ENCODE data around the gene USP11.
A peak's percentile ranks its signal among the peaks of the same experiment; 100 is the strongest.

The USP11 gene

DNA sequence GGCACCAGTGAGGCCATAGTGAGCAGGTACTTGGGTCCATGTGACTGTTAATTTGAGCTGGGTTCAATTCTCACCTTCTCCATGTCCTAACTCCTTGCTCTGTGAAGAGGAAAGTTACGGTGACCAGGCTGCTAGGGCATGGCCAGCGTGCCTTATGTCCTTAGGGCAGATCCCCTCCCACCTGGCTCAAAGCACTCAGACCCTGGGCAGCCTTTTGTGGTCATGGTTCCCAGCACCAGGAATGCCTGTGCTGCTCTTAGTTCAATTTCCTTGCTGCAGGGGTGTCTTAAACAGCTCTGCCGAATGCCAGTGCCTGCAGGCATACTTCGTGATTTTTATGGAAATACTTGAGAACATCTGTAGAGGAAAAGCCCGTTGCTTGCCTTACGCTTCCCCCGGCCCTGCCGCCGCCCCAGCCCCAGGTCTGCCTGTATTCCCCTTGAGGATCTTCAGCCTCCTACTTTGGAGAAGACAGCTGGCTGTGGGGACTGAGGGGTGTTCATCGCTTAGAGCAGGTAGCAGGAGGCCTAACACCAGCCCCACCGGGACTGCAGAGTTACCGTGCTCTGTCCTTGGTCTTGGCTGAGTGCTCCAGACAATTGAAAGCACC lies 17.4 kb upstream of the USP11 start:
- H3K27ac ChIP-seq (ENCODE audit: low read depth, low read length): no peak overlapping the region
- H3K27me3 ChIP-seq (ENCODE audit: control insufficient read depth in 5 of 5, insufficient read depth in 4 of 5, low read length in 5 of 5): peaks cover 0 to 4% (median 0%) of the 10 kb centered on the region in 5 donors
- peaks cover 10 to 32% (median 25%) of the 10 kb centered on the region in 5 donors for H3K4me1 ChIP-seq (ENCODE audit: control insufficient read depth in 5 of 5, insufficient read depth in 5 of 5, low read length in 5 of 5)
- no peak overlapping the region for H3K9ac ChIP-seq (ENCODE audit: low read length in 5 of 5)
- H3K9me3 ChIP-seq (ENCODE audit: control insufficient read depth in 5 of 5, low read length in 5 of 5): no peaks in the 10 kb centered on the region
- H3K36me3 ChIP-seq (ENCODE audit: control insufficient read depth in 5 of 5, insufficient read depth in 5 of 5, low read length in 5 of 5): peaks cover 10 to 60% (median 58%) of the 10 kb centered on the region in 5 donors
- H3K4me3 ChIP-seq (ENCODE audit: low read depth in 1 of 5, low read length in 5 of 5): no peak overlapping the region

DNA sequence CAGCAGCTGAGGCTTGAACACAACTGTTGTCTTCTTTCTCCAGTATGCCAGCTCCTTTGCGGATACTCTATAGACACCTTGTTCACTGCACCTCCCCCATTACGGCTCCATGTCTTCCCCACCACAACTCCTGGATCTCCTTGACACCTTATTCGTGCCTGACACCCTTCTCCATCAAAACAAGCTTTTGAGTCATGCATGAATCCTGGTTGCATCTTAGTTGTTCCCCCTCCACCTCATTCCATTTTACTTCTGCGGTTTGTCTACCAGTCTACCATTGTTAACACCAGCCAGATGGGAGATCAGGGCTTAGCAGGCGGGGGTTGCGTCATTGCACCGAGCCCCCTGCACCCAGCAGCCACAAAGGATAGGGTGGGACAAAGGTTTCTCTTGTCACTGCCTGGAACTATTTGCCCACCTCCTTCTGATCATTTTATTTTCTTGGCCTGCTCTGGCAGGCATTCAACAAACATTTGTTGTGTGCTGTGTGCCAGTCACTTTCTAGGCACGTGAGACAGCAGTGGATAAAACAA lies 16.4 kb upstream of the USP11 start:
- H3K27me3 ChIP-seq (ENCODE audit: control insufficient read depth in 5 of 5, insufficient read depth in 4 of 5, low read length in 5 of 5): peaks cover 0 to 5% (median 0%) of the 10 kb centered on the region in 5 donors
- peaks cover 10 to 50% (median 47%) of the 10 kb centered on the region in 5 donors for H3K36me3 ChIP-seq (ENCODE audit: control insufficient read depth in 5 of 5, insufficient read depth in 5 of 5, low read length in 5 of 5)

DNA sequence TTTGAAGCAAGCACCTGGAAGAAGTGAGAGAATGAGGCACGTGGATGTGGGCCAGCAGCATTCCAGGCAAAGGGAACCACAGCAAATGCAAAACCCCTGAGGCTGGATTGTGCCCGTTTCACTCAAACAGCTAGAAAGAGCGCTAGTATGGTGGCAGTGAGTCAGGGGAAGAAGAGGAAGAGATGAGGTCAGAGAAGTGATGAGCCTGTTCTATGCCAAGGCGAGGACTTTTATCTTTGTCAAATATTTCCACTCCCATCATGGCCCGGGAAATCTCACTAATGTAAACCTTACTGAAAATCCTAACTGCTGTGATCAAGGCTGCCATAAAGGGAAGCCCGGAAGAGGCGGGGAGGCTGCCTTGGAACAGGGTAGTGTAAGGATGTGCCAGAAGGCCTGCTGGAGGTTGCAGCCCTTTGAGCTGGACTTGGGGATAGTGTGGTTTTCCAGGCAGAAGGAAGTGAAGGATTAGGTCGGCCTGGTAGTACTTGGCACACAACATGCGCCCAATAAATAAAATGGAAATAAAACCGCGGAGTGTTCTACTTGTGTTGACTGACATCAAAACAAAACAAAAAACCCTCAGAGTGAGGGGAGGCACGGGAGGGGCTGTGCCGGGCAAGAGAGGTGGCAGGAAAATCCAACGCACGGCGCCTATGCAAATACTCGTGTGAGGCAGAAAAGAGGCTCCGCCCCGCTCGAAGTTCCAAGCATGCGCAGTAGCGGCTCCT lies 15.5 kb upstream of the USP11 start:
- Histone ChIP-seq H3K9me3 (ENCODE audit: control insufficient read depth in 5 of 5, low read length in 5 of 5) (no peaks in the 10 kb centered on the region), H3K9ac (ENCODE audit: low read length in 5 of 5) (peak overlapping the region in 4 of 5 donors; percentile 9 to 94 (median 67)), H3K27ac (ENCODE audit: low read depth, low read length) (peak overlapping the region; percentile 79), H3K36me3 (ENCODE audit: control insufficient read depth in 5 of 5, insufficient read depth in 5 of 5, low read length in 5 of 5) (peaks cover 3 to 42% (median 39%) of the 10 kb centered on the region in 5 donors), H3K4me1 (ENCODE audit: control insufficient read depth in 5 of 5, insufficient read depth in 5 of 5, low read length in 5 of 5) (peaks cover 10 to 38% (median 36%) of the 10 kb centered on the region in 5 donors), H3K4me3 (ENCODE audit: low read depth in 1 of 5, low read length in 5 of 5) (peak overlapping the region; percentile 60 to 95 (median 77)), H3K27me3 (ENCODE audit: control insufficient read depth in 5 of 5, insufficient read depth in 4 of 5, low read length in 5 of 5) (peaks cover 0 to 7% (median 0%) of the 10 kb centered on the region in 5 donors)

More for the DNA sequence above, 16.4 kb upstream of the USP11 start:
- peak overlapping the region; percentile 79 for H3K27ac ChIP-seq (ENCODE audit: low read depth, low read length)
- H3K9me3 ChIP-seq (ENCODE audit: control insufficient read depth in 5 of 5, low read length in 5 of 5): no peaks in the 10 kb centered on the region
- H3K4me1 ChIP-seq (ENCODE audit: control insufficient read depth in 5 of 5, insufficient read depth in 5 of 5, low read length in 5 of 5): peaks cover 10 to 38% (median 31%) of the 10 kb centered on the region in 5 donors
- H3K9ac ChIP-seq (ENCODE audit: low read length in 5 of 5): no peak overlapping the region
- H3K4me3 ChIP-seq (ENCODE audit: low read depth in 1 of 5, low read length in 5 of 5): no peak overlapping the region

DNA sequence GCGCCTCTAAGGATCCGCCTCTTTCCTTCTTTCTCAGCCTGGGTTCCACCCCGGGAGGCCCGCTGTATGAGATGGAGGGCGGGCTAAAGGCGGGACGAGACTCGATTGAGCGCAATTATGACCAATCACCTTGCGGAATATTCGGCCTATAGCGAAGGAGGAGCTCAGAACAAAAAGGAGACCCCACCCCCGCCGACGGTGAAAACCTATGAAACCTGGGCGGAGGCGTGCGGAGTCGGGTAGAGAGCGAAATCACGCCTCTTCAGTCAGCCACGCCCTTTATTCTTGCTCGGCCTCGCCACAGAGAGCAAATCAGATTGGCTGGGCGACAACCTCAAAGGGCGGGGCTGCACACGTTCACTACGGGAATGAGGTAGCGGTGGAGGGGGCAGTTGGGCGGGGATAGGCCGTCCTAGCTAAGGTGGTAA lies 14.9 kb upstream of the USP11 start:
- Histone ChIP-seq H3K36me3 (ENCODE audit: control insufficient read depth in 5 of 5, insufficient read depth in 5 of 5, low read length in 5 of 5) (peaks cover 3 to 36% (median 33%) of the 10 kb centered on the region in 5 donors), H3K4me3 (ENCODE audit: low read depth in 1 of 5, low read length in 5 of 5) (peak overlapping the region; percentile 72 to 95 (median 91)), H3K27ac (ENCODE audit: low read depth, low read length) (peak overlapping the region; percentile 93), H3K9me3 (ENCODE audit: control insufficient read depth in 5 of 5, low read length in 5 of 5) (no peaks in the 10 kb centered on the region), H3K4me1 (ENCODE audit: control insufficient read depth in 5 of 5, insufficient read depth in 5 of 5, low read length in 5 of 5) (peaks cover 10 to 38% (median 36%) of the 10 kb centered on the region in 5 donors), H3K9ac (ENCODE audit: low read length in 5 of 5) (peak overlapping the region; percentile 83 to 94 (median 88)), H3K27me3 (ENCODE audit: control insufficient read depth in 5 of 5, insufficient read depth in 4 of 5, low read length in 5 of 5) (peaks cover 0 to 8% (median 0%) of the 10 kb centered on the region in 5 donors)

DNA sequence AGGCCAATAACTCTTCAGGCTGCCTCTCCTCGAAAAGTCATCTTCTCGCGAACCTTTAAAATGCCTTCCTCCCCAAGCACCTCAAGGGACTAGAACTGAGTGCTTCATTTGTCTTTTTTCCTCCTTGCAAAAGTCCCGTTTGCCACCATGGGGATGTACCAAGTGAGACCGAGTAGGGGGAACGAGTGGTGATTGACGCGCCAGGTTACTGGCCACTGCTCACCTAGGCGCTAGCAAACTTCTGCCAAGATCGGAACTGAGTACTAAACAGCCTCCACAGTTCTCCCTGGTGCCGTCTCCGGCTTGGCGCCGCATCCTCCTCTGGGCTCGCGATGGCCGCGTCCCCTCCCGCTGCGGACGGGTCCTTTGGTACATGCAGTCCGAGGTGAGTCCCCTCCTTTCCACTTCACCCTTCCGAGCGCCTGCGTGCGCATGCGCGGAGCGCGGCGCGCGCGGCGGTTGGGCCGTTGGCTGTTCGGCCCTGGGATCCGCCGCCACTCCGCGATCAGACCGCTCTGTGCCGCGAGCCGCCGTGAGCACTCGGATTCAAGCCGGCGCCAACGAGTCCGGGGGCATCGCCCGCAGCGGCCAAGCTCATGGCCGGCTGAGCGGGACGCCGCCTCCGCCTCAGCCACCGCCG lies 14.4 kb upstream of the USP11 start, which contains the start of gene CDK16:
Gene CDK16, plus strand, starts transcription at position 402 of the 640 bp plus-strand sequence. CDS start 4,877 bp downstream, outside the sequence.
- Histone ChIP-seq H3K9ac (ENCODE audit: low read length in 5 of 5) (peak within 1 kb of the TSS; percentile 83 to 94 (median 88)), H3K36me3 (ENCODE audit: control insufficient read depth in 5 of 5, insufficient read depth in 5 of 5, low read length in 5 of 5) (peaks cover 0 to 35% (median 34%) of the 10 kb centered on the region in 5 donors), H3K9me3 (ENCODE audit: control insufficient read depth in 5 of 5, low read length in 5 of 5) (no peaks in the 10 kb centered on the region), H3K4me1 (ENCODE audit: control insufficient read depth in 5 of 5, insufficient read depth in 5 of 5, low read length in 5 of 5) (peaks cover 10 to 38% (median 36%) of the 10 kb centered on the region in 5 donors), H3K4me3 (ENCODE audit: low read depth in 1 of 5, low read length in 5 of 5) (peak within 1 kb of the TSS; percentile 72 to 95 (median 91)), H3K27ac (ENCODE audit: low read depth, low read length) (peak within 1 kb of the TSS; percentile 93), H3K27me3 (ENCODE audit: control insufficient read depth in 5 of 5, insufficient read depth in 4 of 5, low read length in 5 of 5) (peaks cover 0 to 9% (median 0%) of the 10 kb centered on the region in 5 donors)

DNA sequence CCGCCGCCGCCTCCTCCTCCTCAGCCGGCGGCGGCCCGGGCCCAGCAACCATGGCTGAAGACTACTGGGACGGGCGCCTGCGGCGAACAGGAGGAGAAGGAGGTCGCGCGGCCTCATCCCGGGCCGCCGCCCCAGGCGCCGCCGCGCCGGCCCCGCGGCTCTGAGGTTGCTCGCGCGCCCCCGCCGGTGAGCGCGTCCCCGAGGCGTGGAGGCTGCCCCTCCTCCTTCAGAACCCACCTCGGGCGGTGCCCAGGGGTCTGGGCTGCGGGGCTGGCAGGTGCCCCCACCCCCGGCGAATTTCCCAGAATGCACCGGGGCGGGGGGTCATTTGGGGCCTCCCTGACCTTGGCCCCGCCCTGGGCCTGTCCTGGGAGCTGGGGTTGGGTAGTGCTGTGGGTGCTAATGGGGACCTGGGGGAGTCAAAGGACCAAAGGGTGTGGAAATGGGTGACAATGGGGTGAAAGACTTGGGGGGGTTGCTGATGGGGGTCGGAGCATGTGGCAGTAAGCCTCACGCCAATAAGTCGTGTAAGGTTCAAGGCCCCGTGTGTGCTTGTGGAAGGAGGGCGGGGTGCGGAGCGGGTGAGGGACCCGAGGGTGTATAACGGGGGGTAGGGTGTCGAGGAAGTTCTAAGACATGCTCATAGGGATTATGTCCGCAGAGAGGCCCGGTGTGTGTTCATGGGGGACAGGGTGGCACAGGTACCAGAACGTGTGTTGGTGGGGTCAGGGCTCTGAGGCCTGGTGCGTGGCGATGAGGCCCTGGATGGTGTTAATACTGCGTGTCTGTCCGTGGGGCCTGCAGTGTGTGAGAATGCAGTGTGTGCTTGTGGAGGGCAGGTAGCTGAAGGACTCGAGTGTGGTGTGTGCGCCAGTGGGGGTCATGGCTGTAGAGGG lies 13.6 kb upstream of the USP11 start:
- Histone ChIP-seq H3K4me1 (ENCODE audit: control insufficient read depth in 5 of 5, insufficient read depth in 5 of 5, low read length in 5 of 5) (peaks cover 10 to 38% (median 36%) of the 10 kb centered on the region in 5 donors), H3K9ac (ENCODE audit: low read length in 5 of 5) (peak overlapping the region; percentile 16 to 89 (median 86)), H3K4me3 (ENCODE audit: low read depth in 1 of 5, low read length in 5 of 5) (peak overlapping the region; percentile 66 to 95 (median 77)), H3K27me3 (ENCODE audit: control insufficient read depth in 5 of 5, insufficient read depth in 4 of 5, low read length in 5 of 5) (peaks cover 0 to 12% (median 4%) of the 10 kb centered on the region in 5 donors), H3K27ac (ENCODE audit: low read depth, low read length) (peak overlapping the region; percentile 93), H3K9me3 (ENCODE audit: control insufficient read depth in 5 of 5, low read length in 5 of 5) (no peaks in the 10 kb centered on the region), H3K36me3 (ENCODE audit: control insufficient read depth in 5 of 5, insufficient read depth in 5 of 5, low read length in 5 of 5) (peaks cover 0 to 37% (median 35%) of the 10 kb centered on the region in 5 donors)

DNA sequence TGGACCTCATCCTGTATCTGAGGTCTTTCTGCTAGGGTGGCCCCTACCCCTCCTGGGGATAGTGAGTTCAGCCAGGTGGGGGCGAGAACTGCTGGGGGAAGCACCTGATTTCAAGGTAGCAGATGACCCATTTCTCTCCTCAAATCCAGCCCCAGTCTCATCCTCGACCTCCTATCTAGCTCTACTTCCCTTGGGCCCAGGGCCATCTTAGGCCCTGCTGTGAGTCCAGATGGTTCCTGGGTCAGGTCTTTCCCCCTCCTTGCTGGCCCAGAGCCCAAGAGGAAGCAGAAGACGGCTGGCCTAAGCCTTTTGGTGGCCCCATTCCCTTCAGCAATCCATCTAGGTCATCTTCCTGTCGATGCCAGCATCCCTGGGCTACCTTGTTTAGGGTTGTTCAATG lies 11.1 kb upstream of the USP11 start:
- Histone ChIP-seq H3K27me3 (ENCODE audit: control insufficient read depth in 5 of 5, insufficient read depth in 4 of 5, low read length in 5 of 5) (peaks cover 0 to 23% (median 4%) of the 10 kb centered on the region in 5 donors), H3K27ac (ENCODE audit: low read depth, low read length) (no peak overlapping the region), H3K4me1 (ENCODE audit: control insufficient read depth in 5 of 5, insufficient read depth in 5 of 5, low read length in 5 of 5) (peaks cover 10 to 36% (median 34%) of the 10 kb centered on the region in 5 donors), H3K9me3 (ENCODE audit: control insufficient read depth in 5 of 5, low read length in 5 of 5) (no peaks in the 10 kb centered on the region), H3K36me3 (ENCODE audit: control insufficient read depth in 5 of 5, insufficient read depth in 5 of 5, low read length in 5 of 5) (peaks cover 0 to 39% (median 37%) of the 10 kb centered on the region in 5 donors), H3K4me3 (ENCODE audit: low read depth in 1 of 5, low read length in 5 of 5) (no peak overlapping the region), H3K9ac (ENCODE audit: low read length in 5 of 5) (no peak overlapping the region)

DNA sequence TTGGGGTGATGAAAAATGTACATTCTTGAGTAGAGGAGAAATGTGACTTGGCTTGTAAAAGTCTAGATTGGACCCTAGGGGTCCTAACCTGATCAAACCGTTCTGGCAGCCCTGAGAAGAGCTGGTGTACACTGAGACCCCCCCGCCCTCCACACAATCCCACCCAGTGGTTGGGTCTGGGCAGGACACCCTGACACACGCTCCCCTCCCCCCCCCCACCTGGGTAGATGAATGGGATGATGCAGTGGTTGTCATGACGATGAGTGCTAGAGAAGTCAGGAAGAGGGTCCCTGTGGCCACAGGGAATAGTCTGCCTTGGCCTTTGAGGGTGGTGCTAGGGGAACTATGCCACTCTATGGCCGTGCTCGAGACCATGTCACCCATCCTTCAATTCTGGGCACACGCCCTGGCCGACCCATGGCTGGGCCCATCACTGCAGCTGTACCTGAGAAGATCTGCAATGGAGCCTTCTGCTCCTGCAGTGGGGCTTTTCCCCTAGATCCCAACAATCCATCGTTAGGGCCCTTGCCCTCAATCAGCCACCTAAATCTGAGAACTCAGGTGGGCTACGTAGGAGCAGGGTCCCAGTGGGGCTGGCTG lies 10.0 kb upstream of the USP11 start:
- peaks cover 8 to 28% (median 25%) of the 10 kb centered on the region in 5 donors for H3K4me1 ChIP-seq (ENCODE audit: control insufficient read depth in 5 of 5, insufficient read depth in 5 of 5, low read length in 5 of 5)
- no peak overlapping the region for H3K9ac ChIP-seq (ENCODE audit: low read length in 5 of 5)
- no peaks in the 10 kb centered on the region for H3K9me3 ChIP-seq (ENCODE audit: control insufficient read depth in 5 of 5, low read length in 5 of 5)
- peaks cover 0 to 20% (median 4%) of the 10 kb centered on the region in 5 donors for H3K27me3 ChIP-seq (ENCODE audit: control insufficient read depth in 5 of 5, insufficient read depth in 4 of 5, low read length in 5 of 5)
- H3K27ac ChIP-seq (ENCODE audit: low read depth, low read length): no peak overlapping the region
- peaks cover 0 to 48% (median 46%) of the 10 kb centered on the region in 5 donors for H3K36me3 ChIP-seq (ENCODE audit: control insufficient read depth in 5 of 5, insufficient read depth in 5 of 5, low read length in 5 of 5)
- no peak overlapping the region for H3K4me3 ChIP-seq (ENCODE audit: low read depth in 1 of 5, low read length in 5 of 5)
